GM10266 (cell line): Measurements from ENCODE around the gene TRAPPC11.

ENCODE experiments used
- DNase-seq: peaks from one replicate; pipeline ENCODE4 v3.0.0; 2012; ENCODE audit errors: extremely low spot score
- TF ChIP-seq, protein P1 (sequence below): IDR thresholded peaks from 2 replicates; pipeline ENCODE4 v1.5.1; 2012; ENCODE audit warnings: mild to moderate bottlenecking, low read depth; ENCODE audit not compliant: control insufficient read depth, insufficient read depth; ENCODE audit errors: missing control alignments

TRAPPC11 gene

DNA sequence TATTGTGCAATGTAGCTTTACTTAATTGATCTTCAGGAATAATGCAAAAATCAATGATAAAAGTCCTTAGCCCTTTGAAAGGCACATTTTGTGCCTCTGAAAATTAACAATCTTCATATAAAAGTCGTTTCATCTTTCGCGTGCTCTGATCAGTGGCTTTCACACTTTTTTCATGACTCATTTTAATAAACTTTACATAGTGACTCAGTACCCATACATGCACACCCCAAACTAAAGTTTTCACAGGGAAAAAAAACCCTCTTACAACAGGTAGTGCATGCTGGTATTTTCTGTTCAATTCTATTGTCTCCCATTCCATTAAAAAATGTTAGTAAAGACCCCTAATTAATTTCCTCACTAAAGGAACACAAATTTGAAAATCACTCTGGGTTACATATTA, 21.6 kb upstream of the TRAPPC11 start:
- DNase-seq: no peak
- TF ChIP-seq, protein P1, sequence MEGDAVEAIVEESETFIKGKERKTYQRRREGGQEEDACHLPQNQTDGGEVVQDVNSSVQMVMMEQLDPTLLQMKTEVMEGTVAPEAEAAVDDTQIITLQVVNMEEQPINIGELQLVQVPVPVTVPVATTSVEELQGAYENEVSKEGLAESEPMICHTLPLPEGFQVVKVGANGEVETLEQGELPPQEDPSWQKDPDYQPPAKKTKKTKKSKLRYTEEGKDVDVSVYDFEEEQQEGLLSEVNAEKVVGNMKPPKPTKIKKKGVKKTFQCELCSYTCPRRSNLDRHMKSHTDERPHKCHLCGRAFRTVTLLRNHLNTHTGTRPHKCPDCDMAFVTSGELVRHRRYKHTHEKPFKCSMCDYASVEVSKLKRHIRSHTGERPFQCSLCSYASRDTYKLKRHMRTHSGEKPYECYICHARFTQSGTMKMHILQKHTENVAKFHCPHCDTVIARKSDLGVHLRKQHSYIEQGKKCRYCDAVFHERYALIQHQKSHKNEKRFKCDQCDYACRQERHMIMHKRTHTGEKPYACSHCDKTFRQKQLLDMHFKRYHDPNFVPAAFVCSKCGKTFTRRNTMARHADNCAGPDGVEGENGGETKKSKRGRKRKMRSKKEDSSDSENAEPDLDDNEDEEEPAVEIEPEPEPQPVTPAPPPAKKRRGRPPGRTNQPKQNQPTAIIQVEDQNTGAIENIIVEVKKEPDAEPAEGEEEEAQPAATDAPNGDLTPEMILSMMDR: no peak

DNA sequence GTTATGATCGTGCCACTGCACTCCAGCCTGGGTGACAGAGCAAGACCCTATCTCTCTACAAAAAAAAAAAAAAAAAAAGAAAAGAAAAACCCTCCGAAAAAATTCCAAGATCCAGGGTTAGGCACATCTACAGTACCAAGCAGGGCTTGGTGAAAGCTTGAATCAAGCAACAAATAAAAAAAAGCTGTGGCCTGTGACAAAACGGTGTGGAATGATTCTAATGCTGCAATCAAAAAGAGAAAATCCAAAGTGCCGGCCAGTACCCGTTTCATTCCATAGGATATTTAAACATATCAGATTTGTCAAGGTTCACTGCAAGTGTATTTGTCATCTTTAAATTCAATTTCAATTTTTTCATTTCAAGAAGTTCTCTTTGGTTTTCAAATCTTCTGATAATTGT, 20.7 kb upstream of the TRAPPC11 start:
- TF ChIP-seq, protein P1: no peak
- DNase-seq: no peak

DNA sequence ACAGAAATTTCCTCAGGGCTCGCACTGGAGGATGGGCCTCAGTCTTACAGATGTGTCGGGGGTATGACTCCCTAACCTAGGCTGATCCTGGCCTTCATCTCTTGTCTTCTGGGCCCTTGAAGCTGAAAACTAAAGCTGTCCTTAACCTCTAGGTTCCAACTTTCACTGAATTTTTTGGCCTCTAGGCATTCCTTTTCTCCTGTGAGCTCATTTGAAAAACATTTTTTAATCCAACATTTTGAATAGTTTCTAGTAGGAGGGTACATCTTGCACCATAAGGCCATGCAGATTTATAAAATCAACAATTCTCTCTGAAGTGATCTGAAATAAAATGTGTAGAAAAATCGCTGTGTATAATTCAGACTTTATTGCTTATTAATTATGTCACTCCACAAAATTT, 19.8 kb upstream of the TRAPPC11 start:
- no peak for DNase-seq
- TF ChIP-seq, protein P1: no peak

DNA sequence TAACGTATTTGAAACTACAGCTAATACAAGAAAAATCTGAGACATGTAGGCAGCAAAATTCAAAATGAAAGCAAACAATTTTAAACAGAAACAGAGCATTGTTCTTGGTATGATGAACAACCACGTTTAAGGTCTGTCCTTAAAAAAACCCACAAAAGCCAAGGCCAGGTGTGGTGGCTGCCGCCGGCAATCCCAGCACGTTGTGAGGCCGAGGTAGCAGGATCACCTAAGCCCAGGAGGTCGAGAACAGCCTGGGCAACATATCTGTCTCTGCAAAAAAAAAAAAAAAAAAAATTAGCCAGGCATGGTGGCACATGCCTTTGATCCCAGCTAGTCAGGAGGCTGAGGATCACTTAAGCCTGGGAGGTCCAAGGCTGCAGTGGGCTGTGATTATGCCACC, 13.8 kb upstream of the TRAPPC11 start:
- TF ChIP-seq, protein P1: no peak
- no peak for DNase-seq

DNA sequence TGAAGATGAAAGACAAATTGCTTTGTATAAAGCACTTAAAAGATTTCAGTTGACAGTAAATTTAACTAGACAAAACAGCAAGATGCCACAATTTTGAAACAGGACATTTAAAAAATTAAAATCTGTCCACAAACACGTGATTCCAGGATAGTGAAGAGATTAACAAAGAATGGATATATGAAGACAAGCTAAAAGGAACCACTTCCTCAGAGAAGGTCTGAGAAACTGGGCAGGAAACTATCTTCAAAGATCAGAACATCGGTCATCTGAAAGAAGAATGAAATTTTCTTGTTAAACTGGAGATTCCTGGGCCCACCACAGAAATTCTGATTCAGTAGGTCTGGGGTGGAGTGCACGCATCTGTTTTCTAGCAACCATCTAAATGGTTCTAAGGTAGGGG, 1.5 kb upstream of the TRAPPC11 start:
- no peak for DNase-seq
- TF ChIP-seq, protein P1: no peak

DNA sequence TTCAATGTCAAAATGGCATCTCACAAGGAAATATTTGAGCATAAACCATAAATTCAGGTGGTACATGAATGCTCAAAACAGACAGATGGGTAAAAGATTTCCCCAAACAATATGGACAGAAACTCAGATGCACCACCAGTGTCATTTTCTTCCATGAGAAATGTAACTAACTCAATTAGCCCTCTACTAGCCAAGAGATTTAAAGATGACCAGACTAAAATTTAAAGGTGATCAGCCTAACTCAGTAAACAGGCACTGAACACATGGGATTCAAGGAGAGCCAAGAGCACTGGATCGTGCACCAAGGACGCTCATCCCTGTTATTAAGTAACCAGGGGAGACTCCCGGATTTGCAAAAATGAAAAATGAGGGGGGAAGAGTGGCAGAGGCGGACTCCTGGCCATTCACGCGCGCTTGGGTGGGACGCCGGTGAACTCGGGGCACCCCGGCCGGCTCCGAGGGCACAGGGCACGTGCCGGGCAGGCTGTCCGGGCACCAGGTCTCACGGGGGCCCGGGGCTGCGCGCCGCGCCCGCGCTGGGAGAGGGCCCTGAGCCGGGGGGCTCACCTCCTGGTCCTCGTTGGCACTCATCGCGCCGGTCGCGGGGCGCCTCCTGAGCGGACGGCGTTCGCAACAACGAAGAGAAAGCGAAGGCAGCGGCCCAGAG, 598 bp upstream of the TRAPPC11 start:
- peak; percentile 35 for DNase-seq
- TF ChIP-seq, protein P1: no peak

DNA sequence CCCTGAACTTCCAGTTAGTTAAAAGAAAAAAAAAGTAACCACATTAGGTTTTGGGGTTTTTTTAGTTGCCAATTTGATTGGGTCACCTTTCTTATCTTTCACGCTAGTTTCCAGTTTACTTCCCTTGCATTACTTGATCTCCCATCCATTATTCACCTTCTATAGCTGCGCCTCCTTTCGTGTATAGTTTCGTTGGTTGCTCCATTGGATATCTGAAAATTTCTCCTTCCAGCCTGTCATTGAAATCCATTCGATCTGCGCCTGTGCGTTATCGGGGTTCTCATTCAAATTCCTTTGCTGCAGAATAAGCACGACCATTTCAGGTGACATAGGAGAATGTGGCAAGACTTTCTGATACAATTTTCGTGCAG, 764 bp downstream of the TRAPPC11 start:
- DNase-seq: no peak
- TF ChIP-seq, protein P1: no peak
